Lower lobe of right lung (tissue), 2 donors: Measurements from ENCODE around the gene LRRN1. TPM values are rescaled to one million over a fixed set of nuclear protein-coding genes. Genes with fewer than 3 reads are reported as not detected.

Source experiments
- ATAC-seq, 2 donors: fragments of 200-7000 bp; cut with Tn5 transposase; one replicate each; pipeline ENCODE4 v1.9.1; 2020 to 2022; ENCODE audit warnings: mild to moderate bottlenecking in 2 of 2, moderate library complexity in 2 of 2
- DNase-seq: peaks from one replicate; pipeline ENCODE4 v3.0.0-alpha.2; 2020
- H3K27ac ChIP-seq: fragments of 200-600 bp; one replicate; pipeline ENCODE4 v1.8.0; 2022
- H3K27me3 ChIP-seq: fragments of 200-600 bp; one replicate; pipeline ENCODE4 v1.8.0; 2022; ENCODE audit warnings: low read depth
- H3K36me3 ChIP-seq: fragments of 200-600 bp; one replicate; pipeline ENCODE4 v1.8.0; 2022; ENCODE audit warnings: mild to moderate bottlenecking
- H3K4me1 ChIP-seq: fragments of 200-600 bp; one replicate; pipeline ENCODE4 v1.8.0; 2022
- H3K4me3 ChIP-seq: fragments of 200-600 bp; one replicate; pipeline ENCODE4 v1.8.0; 2022; ENCODE audit warnings: mild to moderate bottlenecking
- H3K9me3 ChIP-seq: fragments of 200-600 bp; one replicate; pipeline ENCODE4 v1.8.0; 2022
- intact Hi-C: fragments of 100-400 bp; cut with DNase I; formaldehyde crosslinking; loops from one replicate; pipeline ENCODE4 v1.11.0; 2022
- total RNA-seq: library from RNA; stranded (reverse); fragmentation: NEBNext Ultra II Directional; extraction: Animal tissue kit (Norgen Biotek cat#: 25700); gene quantifications from one replicate; pipeline ENCODE4 v1.2.1, GENCODE V29; 2021
- TF ChIP-seq, protein P1 (sequence below): fragments of 200-600 bp; IDR thresholded peaks from one replicate; pipeline ENCODE4 v1.8.0; 2022; ENCODE audit warnings: antibody characterized with exemption, mild to moderate bottlenecking
- donor health status: DM: no; HTN: yes; CAD: no; lungs with severe emphysema.

Gene LRRN1
- total RNA-seq, 1 donor from 2014 or later = 2.0 TPM

DNA sequence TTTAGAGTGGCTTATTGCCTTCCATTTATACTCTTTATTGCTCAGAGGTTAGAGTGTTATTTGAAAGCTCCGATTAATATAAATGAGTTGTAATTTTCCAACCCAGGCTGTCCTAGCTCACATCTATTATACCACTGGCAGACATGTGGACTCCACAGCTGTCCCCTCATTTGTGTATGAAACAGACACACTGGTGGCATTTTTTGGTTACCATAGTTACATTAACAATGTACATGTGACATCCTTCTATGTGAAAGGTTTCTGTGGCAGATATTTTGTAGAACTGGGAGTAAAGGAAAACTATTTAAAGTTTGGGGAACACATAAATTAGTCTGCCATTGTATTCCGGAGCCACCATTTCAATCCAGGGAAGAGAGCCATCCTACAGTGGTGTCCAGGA, 5.3 kb downstream of the LRRN1 start:
- ATAC-seq (no peak), DNase-seq (no peak)
- H3K27me3 ChIP-seq = peaks cover 13% of the 10 kb centered on the region
- no peak overlapping the region for H3K27ac ChIP-seq
- no peaks in the 10 kb centered on the region for H3K9me3 ChIP-seq
- TF ChIP-seq, protein P1, sequence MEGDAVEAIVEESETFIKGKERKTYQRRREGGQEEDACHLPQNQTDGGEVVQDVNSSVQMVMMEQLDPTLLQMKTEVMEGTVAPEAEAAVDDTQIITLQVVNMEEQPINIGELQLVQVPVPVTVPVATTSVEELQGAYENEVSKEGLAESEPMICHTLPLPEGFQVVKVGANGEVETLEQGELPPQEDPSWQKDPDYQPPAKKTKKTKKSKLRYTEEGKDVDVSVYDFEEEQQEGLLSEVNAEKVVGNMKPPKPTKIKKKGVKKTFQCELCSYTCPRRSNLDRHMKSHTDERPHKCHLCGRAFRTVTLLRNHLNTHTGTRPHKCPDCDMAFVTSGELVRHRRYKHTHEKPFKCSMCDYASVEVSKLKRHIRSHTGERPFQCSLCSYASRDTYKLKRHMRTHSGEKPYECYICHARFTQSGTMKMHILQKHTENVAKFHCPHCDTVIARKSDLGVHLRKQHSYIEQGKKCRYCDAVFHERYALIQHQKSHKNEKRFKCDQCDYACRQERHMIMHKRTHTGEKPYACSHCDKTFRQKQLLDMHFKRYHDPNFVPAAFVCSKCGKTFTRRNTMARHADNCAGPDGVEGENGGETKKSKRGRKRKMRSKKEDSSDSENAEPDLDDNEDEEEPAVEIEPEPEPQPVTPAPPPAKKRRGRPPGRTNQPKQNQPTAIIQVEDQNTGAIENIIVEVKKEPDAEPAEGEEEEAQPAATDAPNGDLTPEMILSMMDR = no peak
- no peak overlapping the region for H3K4me3 ChIP-seq
- intact Hi-C loops = no loop called here
- peaks cover 15% of the 10 kb centered on the region for H3K4me1 ChIP-seq
- no peaks in the 10 kb centered on the region for H3K36me3 ChIP-seq

GRCh38 chr3:3806092-3806491, 6.9 kb downstream of the LRRN1 start:
- DNase-seq = no peak
- TF ChIP-seq, protein P1 = no peak
- Histone ChIP-seq H3K36me3 (no peaks in the 10 kb centered on the region), H3K27ac (no peak overlapping the region), H3K27me3 (peaks cover 7% of the 10 kb centered on the region), H3K9me3 (no peaks in the 10 kb centered on the region), H3K4me3 (no peak overlapping the region), H3K4me1 (peaks cover 9% of the 10 kb centered on the region)
- intact Hi-C loops = no loop called here
- no peak for ATAC-seq

DNA sequence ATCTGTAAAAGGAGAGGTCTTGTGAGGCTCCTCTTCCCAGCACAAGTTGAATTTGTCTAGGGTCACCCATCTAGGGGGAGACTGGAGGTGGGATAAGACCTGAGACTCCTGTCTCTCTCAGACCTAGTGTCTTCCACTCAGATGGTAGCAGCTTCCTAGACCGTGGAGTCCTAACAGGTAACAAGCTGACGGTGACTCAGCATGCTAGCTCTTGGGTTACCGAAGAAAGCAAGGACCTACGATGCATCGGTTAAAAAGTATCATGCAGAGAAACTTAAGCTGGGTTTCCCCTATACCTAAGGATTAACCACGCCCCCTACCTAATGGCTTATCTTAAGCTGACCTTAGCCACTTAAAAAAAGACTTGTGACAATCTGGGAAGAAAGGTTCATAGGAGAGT, 7.6 kb downstream of the LRRN1 start:
- DNase-seq (no peak), ATAC-seq (no peak)
- H3K4me1 ChIP-seq = peaks cover 1% of the 10 kb centered on the region
- no peak overlapping the region for H3K4me3 ChIP-seq
- H3K27ac ChIP-seq = no peak overlapping the region
- intact Hi-C loops = no loop called here
- TF ChIP-seq, protein P1 = no peak
- peaks cover under 1% of the 10 kb centered on the region for H3K27me3 ChIP-seq
- no peaks in the 10 kb centered on the region for H3K36me3 ChIP-seq
- H3K9me3 ChIP-seq = no peaks in the 10 kb centered on the region

GRCh38 chr3:3813013-3813412, 13.8 kb downstream of the LRRN1 start:
- H3K36me3 ChIP-seq = no peaks in the 10 kb centered on the region
- no peak overlapping the region for H3K4me3 ChIP-seq
- H3K27ac ChIP-seq = no peak overlapping the region
- H3K4me1 ChIP-seq = no peaks in the 10 kb centered on the region
- DNase-seq (no peak), ATAC-seq (no peak)
- TF ChIP-seq, protein P1 = no peak
- intact Hi-C loops = no loop called here
- no peaks in the 10 kb centered on the region for H3K9me3 ChIP-seq
- no peaks in the 10 kb centered on the region for H3K27me3 ChIP-seq

DNA sequence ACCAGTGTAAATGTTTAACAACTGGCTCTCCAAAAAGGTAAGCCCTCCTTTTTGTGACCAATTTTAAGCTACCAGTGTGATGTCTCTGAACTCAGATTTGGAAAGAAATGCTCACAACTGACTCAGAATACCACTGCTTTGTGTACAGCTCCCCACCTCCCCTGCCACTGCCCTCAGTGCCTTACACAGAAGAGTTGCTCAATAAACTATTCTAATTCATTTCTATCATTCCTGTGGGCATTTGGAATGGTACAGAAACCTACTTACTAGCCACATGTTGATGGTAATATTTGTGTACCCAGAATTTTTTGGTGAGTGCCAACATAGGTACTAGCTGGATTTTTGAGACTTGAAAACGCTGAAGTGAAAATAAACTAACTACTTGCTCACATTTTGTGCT, 16.0 kb downstream of the LRRN1 start:
- Histone ChIP-seq H3K9me3 (no peaks in the 10 kb centered on the region), H3K4me3 (no peak overlapping the region), H3K27me3 (no peaks in the 10 kb centered on the region), H3K27ac (no peak overlapping the region), H3K36me3 (no peaks in the 10 kb centered on the region), H3K4me1 (no peaks in the 10 kb centered on the region)
- TF ChIP-seq, protein P1 = no peak
- intact Hi-C loops = no loop called here
- ATAC-seq = no peak
- DNase-seq = no peak

DNA sequence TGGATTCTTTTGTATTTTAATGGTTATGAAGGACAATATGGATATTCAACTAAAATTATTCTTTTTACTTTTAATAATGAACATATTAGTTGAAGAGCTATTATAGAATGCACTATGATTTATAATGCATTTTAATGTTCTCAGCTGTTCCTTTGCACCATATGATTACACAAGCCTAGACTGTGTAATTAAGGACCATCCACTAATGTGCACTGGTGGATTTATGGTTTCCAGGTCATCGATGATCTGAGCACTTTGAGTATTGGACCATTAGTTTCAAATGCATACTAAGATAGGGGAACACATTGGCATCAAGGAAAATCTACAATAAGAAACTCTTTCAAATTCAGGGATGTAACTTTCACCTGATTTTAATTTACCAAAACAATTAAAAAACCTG, 16.8 kb downstream of the LRRN1 start:
- no peak overlapping the region for H3K27ac ChIP-seq
- no peak for DNase-seq
- TF ChIP-seq, protein P1 = no peak

More for the DNA sequence above, 16.8 kb downstream of the LRRN1 start:
- ATAC-seq = no peak
- no peaks in the 10 kb centered on the region for H3K4me1 ChIP-seq
- H3K9me3 ChIP-seq = no peaks in the 10 kb centered on the region
- H3K27me3 ChIP-seq = no peaks in the 10 kb centered on the region
- H3K36me3 ChIP-seq = no peaks in the 10 kb centered on the region
- H3K4me3 ChIP-seq = no peak overlapping the region
- intact Hi-C loops = no loop called here
